NCI-H524 treated with DMSO at 0.1 percent for 48 hours (cell line): Measurements from ENCODE around the gene USP38.
"Not testable (repeated sequence)": the region's sequence is repeated elsewhere in the genome, so short reads cannot be mapped to it uniquely, and the experiment has no call there.

ENCODE experiments used
- DNase-seq: peaks from one replicate; lab custom pipeline; 2025; lab: John Stamatoyannopoulos, UW

USP38 gene, protein sequence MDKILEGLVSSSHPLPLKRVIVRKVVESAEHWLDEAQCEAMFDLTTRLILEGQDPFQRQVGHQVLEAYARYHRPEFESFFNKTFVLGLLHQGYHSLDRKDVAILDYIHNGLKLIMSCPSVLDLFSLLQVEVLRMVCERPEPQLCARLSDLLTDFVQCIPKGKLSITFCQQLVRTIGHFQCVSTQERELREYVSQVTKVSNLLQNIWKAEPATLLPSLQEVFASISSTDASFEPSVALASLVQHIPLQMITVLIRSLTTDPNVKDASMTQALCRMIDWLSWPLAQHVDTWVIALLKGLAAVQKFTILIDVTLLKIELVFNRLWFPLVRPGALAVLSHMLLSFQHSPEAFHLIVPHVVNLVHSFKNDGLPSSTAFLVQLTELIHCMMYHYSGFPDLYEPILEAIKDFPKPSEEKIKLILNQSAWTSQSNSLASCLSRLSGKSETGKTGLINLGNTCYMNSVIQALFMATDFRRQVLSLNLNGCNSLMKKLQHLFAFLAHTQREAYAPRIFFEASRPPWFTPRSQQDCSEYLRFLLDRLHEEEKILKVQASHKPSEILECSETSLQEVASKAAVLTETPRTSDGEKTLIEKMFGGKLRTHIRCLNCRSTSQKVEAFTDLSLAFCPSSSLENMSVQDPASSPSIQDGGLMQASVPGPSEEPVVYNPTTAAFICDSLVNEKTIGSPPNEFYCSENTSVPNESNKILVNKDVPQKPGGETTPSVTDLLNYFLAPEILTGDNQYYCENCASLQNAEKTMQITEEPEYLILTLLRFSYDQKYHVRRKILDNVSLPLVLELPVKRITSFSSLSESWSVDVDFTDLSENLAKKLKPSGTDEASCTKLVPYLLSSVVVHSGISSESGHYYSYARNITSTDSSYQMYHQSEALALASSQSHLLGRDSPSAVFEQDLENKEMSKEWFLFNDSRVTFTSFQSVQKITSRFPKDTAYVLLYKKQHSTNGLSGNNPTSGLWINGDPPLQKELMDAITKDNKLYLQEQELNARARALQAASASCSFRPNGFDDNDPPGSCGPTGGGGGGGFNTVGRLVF

GRCh38 chr4:143184503-143185252 is at the start of gene USP38:
USP38 (plus strand) TSS chr4:143184917; CDS start chr4:143185451, 534 bp downstream.
- peak; percentile 75 for DNase-seq

DNA sequence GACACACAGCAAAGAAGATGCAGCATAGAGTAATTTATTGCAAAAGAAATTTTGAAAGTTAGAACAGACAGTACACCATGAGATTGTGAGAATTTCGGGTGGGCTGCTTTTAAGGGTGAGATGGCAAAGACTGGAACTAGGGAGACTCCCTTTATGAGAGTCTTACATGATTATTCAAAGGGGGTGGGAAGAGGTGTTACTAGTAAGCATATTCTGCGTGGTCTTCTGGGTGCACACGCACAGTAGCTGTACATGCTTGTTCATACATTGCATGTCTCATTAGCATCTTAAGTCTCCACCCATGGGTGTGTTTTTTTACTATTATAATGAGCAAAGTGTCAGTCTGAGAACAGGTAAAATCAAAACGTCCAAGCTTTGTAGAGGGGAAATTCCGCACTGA is 49.4 kb upstream of the USP38 start:
- no peak for DNase-seq

- no peak for DNase-seq
Observed at GRCh38 chr4:143140696-143141095, 44.0 kb upstream of the USP38 start.

DNA sequence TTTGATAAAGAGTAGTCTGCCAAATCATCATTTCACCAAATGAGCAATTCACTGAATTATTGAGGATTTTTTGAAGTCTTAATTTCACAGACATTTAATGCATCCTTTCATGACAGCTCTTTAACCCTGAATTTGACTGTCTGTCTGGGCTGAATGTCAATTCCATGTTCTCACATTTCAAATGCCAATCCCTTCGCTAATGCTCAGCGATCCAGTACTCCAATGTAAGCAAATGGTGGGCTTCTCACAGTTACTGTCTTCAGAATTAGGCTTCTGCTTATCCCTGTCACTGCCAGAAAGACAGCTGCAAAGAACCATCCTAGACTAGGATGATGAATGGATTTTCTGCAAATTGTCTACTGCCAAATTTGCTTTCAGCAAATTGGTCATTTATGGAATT is 36.2 kb upstream of the USP38 start:
- DNase-seq, result no peak

DNA sequence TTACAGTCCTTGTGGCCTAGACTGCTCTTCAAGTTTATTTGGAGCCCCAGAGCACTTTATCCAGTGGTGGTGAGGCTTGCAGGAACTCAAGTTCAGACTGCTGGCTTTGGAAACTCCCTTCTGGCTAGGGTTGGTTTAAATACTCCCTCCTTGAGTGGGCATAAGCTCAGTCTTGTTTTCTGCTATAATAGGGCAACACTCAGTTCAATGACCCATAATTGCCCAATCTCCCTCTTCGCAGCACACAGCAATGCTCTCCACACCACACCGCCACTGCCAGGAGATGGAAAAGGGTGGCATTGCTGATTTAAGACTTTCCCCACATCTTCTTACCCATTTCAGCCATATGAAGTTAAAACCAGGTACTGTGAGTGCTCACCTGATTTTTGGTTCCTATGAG is 27.9 kb upstream of the USP38 start:
- DNase-seq, result no peak

DNA sequence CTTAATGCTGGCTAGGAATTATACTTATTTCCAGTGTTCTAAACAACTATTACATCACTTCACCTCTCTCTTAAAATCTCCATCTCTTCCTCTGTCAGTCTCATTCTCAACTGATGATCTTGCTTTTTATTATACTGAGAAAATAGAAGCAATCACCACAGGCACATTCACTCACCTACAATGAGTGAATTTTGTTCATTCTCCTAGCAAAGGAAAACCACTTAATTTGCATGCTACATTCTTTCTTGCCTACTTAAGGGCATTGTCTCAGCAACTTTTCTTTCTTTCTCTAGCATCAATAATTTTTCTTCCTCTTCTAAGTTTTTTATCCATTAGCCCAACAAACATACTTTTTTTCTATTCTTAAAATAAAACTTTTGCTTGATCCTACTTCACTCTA is 21.1 kb upstream of the USP38 start:
- no peak for DNase-seq

- DNase-seq, result not testable (repeated sequence)
Observed at GRCh38 chr4:143166722-143167121, 18.0 kb upstream of the USP38 start.

DNA sequence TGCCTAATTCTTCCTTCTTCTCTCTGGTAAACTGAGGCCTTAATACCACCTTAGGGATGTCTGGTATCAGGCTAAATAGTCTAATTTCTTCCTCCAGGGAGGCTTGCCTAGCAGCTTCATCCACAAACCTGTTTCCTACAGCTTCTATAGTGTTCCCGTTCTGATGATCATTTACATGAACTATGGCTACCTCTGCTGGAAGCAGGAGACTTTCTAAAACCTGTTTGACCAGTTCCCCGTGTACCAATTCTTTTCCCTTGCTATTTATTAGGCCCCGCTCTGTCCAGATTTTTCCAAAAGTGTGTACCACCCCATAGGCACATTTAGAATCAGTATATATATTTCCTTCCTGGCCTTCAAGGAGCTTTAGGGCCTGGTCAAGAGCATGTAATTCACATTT is 5.8 kb upstream of the USP38 start:
- no peak for DNase-seq

DNA sequence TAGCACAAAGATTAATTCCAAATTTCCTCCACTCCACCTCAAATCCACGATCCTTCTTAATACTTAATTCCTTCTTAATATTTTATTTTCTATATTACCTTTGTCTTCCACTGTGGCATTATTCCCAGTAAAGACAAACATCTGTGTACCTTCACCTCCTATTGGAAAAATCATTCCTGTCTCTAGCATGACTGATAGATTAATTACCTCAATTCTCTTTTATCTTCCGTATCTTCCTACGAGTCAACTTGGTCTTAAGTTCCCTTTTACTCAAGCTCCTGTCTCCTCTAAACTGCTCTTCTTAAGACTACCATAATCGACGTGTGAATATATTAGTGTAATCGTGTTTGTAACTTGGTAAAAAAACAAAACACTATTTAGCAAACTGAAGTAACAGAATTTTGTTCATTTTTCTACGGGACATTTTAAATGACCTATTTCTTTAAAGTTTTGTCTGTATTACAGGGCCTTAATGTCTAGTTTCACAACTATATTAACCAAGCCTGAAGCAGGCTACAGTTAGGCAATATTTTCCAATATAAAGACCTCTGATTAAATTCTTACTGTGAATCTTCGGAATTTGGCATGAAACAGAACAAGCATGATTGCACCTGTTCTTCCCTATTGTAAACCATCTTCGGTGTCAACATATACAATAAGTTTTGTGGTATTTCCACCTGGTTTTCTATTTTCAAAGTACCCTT is 1.1 kb upstream of the USP38 start:
- no peak for DNase-seq

- peak; percentile 37 for DNase-seq
Observed at GRCh38 chr4:143184217-143184502, 557 bp upstream of the USP38 start.

DNA sequence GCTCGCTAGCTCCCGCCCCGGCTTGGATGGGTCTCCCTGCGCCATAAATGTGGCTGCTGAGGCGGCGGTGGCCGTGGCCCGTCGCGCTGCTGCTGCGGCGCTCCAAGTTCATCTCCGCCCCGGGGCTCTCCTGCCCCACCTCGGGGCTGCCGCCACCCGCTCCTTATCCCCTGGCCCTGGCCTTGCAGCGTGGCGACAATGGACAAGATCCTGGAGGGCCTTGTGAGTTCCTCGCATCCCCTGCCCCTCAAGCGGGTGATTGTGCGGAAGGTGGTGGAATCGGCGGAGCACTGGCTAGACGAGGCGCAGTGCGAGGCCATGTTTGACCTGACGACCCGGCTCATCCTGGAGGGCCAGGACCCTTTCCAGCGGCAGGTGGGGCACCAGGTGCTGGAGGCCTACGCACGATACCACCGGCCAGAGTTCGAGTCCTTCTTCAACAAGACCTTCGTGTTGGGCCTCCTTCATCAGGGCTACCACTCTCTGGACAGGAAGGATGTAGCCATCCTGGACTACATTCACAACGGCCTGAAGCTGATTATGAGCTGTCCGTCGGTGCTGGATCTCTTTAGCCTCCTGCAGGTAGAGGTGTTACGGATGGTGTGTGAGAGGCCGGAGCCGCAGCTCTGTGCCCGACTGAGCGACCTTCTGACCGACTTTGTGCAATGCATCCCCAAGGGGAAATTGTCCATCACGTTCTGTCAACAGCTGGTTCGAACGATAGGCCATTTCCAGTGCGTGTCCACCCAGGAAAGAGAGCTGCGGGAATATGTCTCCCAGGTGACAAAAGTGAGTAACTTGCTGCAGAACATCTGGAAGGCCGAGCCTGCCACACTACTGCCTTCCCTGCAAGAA is 763 bp downstream of the USP38 start:
- DNase-seq, result no peak

DNA sequence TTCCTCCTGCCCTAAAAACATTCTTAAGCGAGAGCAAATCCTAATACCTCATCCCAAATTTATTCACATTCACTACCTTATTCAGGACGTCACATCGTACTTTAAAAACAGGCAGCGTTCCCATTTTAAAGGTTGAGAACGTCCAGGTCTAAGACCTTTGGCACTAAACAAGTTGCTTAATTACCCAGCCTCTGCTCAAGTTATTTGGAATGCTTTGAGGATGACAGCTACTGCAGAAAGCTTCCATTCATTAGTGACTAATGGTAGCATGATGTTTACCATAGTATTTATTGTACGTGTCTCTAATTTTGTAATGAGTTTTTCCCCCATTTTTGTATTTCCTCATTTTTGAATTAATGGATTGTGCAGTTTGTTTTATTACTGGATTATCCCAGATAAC is 1.5 kb downstream of the USP38 start:
- DNase-seq, result no peak

GRCh38 chr4:143186649-143187048 is 1.9 kb downstream of the USP38 start:
- DNase-seq, result no peak

DNA sequence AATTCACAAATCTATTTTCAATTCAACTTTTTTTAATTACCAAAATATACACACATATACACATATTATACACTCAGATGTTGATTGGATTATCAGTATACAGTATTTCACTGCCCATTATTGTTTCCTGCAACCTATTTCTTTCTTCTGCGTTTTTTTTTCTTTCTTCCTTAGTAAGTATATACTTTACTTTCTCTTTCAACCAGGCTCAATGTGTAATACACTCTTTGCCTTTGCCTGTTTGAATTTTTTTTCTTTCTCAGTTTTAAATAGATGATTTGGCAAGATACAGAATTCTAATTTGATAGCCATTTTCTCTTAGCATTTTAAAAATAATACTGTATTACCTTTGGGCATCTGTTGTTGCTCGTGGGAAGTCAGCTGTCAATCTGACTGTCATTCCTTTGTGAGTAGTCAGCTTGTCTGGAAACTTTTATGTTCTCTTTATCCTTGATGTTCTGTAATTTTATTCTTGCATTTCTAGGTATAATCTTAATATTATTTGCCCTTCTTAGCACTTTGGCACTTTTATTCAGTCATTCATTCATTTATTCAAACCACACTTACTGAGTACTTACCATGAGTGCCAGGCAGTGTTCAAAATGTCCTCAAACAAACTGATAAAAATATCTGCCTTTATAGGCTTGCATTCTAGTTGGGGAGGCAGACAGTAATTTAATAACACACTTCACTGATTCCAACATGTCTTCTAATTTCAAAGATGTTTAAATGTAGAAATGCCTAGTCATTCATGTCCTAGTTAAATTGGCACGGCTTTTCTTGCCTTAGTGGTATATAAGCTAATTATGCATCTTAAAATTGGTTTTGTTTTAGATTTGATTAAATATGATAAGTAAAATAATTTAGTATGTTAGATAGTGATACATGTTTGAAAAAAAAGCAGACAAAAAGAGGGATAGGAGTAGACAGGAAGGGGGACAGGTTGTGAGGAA is 3.7 kb downstream of the USP38 start:
- no peak for DNase-seq

DNA sequence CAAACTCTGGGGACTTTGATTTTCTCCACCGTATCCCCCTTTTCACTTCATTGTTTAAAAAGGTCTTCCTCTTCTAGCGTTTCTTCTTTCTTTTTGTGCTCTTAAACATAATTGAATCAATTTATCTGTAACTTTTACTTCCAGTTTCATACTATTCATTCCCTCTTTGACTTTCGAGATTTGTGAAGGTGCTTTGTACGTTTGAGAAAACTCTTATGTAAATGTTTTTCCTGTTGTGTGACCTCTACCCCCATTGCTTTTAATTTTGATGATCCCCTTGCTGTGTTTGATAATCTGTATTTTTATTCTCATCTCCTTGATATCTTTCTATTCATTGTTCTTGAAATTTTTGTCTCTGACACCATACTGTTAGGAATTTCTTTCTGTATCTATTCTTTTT is 4.8 kb downstream of the USP38 start:
- no peak for DNase-seq

DNA sequence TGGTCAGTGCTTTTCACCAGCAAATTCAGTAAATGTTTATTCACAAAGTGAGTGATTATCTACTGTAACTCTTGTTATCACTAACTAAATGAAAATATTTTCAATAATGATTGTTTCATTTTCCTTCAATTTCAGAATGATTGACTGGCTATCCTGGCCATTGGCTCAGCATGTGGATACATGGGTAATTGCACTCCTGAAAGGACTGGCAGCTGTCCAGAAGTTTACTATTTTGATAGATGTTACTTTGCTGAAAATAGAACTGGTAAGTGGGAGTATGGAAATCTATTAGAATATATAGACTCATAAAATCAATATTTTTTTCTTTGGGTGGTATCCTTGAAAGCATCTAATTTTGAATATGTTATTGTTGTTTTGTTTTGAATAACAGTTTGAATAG is 10.9 kb downstream of the USP38 start:
- no peak for DNase-seq

DNA sequence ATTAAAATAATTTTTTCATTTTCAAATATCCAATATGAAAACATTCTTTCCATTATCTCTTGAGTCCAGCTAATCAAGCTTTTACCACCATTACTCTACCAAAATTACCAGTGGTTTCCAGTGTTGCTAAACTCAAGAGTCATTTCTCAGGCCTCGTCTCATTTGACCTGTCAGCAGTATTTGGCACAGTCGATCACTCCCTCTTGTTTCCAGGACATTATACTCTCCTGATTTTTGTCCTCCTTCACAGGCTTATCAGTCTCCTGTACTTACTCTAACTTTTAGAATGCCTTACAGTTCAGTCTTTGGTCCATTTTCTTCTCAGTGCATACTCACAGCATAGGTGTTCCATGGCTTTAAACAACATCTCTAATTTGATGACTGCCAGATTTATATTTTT is 11.6 kb downstream of the USP38 start:
- no peak for DNase-seq

DNA sequence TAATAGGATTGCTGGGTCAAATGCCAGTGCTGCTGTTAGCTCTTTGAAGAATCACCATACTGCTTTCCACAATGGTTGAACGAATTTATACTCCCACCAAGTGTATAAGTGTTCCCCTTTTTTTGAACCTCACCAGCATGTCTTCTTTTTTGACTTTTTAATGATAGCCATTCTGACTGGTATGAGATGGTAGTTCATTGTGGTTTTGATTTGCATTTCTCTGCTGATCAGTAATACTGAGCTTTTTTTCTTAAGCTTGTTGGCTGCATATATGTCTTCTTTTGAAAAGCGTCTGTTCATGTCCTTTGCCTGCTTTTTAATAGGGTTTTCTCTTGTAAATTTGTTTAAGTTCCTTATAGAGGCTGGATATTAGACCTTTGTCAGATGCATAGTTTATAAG is 14.8 kb downstream of the USP38 start:
- DNase-seq, result no peak

DNA sequence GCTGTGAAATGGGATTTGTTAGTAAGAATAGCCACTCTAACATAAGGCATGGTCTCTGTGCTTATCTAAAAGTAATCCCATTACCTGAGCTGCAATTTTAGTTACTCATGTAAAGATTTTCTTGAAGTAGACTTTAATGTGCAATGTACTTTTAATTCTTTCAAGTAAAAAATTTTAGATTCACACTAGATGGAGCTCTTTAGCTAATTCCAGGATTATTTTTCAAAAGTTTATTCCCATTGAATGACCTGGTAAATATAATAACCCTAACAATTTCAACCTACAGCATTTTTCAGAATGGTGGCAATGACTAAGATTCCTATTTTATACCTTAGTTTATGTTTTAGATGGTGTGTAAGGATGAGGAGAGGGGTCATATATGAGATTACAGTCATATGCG is 18.1 kb downstream of the USP38 start:
- DNase-seq, result peak; percentile 1

DNA sequence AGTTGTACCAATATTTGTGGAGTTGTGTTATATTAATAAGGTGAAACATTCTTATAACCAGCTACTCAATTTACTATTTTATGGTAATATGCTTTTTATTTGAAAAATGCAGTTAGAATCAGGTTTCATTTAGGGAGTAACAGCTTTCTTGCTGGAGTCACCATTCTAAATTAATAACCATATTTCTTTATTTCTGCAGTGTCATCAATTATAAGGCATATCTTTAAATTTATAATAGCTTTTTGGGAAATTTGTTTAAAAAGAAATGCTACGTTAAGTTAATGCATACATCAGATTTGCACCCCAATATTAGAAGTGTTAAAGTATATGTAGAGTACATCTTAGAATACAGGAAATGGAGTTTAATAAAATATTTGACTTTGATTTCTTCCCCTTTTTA is 18.9 kb downstream of the USP38 start:
- no peak for DNase-seq
